ENCODE measurements around the gene NPL.

GRCh38 chr1:182754087-182754486 lies 35.5 kb upstream of the NPL start:
- no peak for TF ChIP-seq EZH2 (IDR thresholded peaks at IDR 0.05; ENCODE audit: borderline replicate concordance, low read length)
- no peak for TF ChIP-seq CTCF (IDR thresholded peaks at IDR 0.05; ENCODE audit: low read length)

Data from OCI-LY1 (cell line).